Retinal pigment epithelial cell (primary cell): ENCODE measurements around the gene PLEK.

Source experiments
- DNase-seq: peaks from one replicate; pipeline ENCODE4 v3.0.0-alpha.2; 2010; ENCODE audit warnings: low read depth
- H3K4me3 ChIP-seq: 2 replicates; pipeline ENCODE4 v1.5.1; 2011; ENCODE audit warnings: mild to moderate bottlenecking, low read length, control low read depth, moderate library complexity
- TF ChIP-seq, protein P1 (sequence below): conservative IDR thresholded peaks from 2 replicates; pipeline ENCODE4 v1.5.1; 2011; ENCODE audit warnings: low read depth, low read length, control low read depth, inconsistent platforms

Gene PLEK

DNA sequence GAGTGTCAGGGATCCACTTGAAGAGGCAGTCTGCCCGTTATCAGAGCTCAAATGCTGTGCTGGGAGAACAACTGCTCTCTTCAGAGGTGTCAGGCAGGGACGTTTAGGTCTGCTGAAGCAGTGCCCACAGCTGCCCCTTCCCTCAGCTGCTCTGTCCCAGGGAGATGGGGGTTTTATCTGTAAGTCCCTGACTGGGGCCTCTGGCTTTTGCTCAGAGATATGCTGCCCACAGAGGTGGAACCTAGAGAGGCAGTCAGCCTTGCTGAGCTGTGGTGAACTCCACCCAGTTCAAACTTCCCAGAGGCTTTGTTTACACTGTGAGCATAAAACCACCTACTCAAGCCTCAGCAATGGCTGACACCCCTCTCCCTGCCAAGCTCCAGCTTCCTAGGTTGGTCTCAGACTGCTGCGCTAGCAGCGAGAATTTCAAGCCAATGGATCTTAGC is 38.1 kb downstream of the PLEK start:
- TF ChIP-seq, protein P1, sequence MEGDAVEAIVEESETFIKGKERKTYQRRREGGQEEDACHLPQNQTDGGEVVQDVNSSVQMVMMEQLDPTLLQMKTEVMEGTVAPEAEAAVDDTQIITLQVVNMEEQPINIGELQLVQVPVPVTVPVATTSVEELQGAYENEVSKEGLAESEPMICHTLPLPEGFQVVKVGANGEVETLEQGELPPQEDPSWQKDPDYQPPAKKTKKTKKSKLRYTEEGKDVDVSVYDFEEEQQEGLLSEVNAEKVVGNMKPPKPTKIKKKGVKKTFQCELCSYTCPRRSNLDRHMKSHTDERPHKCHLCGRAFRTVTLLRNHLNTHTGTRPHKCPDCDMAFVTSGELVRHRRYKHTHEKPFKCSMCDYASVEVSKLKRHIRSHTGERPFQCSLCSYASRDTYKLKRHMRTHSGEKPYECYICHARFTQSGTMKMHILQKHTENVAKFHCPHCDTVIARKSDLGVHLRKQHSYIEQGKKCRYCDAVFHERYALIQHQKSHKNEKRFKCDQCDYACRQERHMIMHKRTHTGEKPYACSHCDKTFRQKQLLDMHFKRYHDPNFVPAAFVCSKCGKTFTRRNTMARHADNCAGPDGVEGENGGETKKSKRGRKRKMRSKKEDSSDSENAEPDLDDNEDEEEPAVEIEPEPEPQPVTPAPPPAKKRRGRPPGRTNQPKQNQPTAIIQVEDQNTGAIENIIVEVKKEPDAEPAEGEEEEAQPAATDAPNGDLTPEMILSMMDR, result no peak
- H3K4me3 ChIP-seq, result no peak overlapping the region
- no peak for DNase-seq

DNA sequence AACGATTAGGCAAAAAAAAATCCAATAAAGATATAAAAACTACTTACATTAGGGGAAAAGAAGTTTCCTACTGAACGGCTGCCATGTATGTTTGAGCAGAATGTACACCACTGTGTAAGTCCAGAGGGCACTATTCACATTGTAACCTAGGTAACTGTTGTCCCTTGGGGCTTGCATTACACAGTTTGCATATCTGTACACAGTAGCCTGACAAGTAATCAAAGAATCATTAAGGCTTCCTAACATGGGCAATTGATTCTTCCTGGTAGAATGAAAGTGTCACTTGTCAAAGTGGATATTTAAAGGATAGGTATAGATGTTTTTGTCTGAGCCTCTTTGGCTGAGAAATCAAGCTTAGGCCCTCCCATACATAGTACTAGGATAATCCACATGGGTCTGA is 39.1 kb downstream of the PLEK start:
- no peak for DNase-seq
- TF ChIP-seq, protein P1, result no peak

DNA sequence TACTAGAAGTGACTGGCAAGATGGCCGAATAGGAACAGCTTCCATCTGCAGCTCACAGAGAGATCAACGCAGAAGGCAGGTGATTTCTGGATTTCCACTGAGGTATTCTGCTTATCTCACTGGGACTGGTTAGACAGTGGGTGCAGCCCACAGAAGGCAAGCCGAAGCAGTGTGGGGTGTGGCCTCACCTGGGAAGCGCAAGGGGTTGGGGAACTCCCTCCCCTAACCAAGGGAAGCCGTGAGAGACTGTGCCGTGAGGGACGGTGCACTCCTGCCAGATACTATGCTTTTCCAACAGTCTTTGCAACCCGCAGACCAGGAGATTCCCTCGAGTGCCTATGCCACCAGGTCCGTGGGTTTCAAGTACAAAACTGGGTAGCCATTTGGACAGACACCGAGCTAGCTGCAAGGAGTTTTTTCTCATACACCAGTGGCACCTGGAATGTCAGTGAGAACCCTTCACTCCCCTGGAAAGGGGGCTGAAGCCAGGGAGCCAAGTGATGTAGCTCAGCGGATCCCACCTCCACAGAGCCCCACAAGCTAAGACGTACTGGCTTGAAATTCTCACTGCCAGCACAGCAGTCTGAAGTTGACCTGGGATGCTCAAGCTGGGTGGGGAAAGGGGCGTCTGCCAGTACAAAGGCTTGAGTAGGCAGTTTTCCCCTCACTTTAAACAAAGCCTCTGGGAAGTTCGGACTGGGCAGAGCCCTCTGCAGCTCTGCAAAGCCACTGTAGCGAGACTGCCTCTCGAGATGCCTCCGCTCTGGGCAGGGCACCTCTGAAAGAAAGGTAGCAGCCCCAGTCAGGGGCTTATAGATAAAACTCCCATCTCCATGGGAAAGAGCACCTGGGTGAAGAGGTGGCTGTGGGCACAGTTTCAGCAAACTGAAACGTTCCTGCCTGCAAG is 40.1 kb downstream of the PLEK start:
- no peak overlapping the region for H3K4me3 ChIP-seq
- TF ChIP-seq, protein P1, result no peak
- DNase-seq, result no peak

More for the DNA sequence above, 39.1 kb downstream of the PLEK start:
- no peak overlapping the region for H3K4me3 ChIP-seq

DNA sequence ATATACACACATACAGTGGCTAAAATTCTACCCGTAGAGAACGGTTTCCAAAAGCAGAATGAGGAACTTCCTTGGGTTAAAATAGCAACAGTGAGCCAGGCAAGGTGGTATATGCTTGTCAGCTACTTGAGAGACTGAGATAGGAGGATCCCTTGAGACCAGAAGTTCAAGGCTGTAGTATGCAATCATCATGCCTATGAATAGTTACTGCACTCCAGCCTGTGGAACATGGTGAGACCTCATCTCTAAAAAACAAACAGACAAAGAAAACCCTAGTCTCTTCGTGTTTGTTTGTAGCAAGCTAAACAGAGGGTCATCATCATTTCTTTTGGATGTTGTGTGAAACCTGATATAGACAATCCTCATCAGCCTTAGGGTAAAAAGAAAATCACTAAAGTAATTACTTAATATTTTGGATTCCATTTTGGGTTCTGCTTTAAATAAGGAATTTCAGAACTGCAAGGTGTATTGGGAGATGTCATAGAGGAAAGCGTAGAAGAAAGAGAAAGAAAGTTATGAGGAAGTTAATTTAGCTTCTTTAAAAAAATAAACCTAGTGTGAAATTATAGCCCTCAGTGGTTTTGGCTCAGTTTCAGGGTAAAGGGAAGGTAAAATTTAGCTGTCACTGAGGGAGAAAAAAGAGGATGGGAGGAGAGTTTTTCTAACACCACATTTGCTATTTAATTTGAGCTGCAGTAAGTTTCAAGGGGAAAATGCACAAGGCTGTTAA is 46.5 kb downstream of the PLEK start:
- DNase-seq, result no peak
- H3K4me3 ChIP-seq, result no peak overlapping the region
- TF ChIP-seq, protein P1, result no peak

DNA sequence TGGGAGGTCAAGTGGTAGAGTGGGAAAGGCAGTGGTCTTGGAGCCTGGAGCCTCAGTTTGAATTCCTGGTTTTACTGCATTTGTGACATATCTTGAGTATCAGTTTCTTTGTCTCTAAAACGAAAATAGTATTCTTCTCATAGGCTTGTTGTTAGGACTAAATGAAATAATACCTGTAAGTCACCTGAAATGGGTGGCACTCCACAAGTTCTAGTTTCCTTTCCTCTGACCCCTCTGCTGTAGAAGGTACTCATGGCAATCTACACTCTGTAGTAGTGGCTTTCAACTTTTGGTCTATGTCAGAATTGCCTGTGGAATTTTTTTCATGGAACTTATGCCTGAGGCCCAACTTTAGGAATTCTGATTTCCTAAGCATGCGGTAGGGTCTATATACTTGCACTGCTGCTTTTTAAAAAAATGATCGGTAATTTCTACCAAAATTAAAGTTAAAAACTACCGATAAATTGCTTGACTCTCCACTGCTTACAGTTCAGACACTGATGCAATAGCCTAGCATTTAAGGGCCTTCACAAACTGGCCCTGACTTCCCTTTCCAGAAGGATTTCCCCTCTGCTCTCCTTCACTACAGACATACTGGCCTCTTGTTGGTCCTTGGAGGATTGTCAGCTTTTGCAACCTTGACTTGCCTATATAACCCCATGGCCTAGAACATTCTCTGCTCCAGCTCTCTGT is 47.2 kb downstream of the PLEK start:
- no peak overlapping the region for H3K4me3 ChIP-seq
- no peak for DNase-seq
- TF ChIP-seq, protein P1, result no peak

DNA sequence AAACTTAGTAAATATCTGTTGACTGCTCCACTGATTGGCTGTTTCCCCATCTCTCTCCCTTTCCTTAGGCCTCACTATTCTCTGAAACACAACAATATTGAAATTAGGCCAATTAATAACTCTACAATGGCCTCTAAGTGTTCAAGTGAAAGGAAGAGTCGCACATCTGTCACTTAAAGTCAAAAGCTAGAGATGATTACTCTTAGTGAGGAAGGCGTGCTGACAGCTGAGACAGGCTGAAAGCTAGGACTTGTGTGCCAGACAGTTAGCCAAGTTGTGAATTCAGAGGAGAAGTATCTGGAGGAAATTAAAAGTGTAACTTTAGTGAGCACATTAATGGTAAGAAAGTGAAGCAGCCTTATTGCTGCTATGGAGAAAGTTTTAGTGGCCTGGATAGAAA is 48.4 kb downstream of the PLEK start:
- DNase-seq, result no peak
- no peak overlapping the region for H3K4me3 ChIP-seq
- TF ChIP-seq, protein P1, result no peak
